Activated CD8-positive, alpha-beta memory T cell treated with anti-CD3 and anti-CD28 coated beads for 1 hour (primary cell): Measurements from ENCODE around the gene CFAP61.
"Not testable (repeated sequence)": the region's sequence is repeated elsewhere in the genome, so short reads cannot be mapped to it uniquely, and the experiment has no call there.

ENCODE experiments used
- DNase-seq, 2 donors: peaks; one replicate each; pipeline ENCODE4 v3.0.0-alpha.2; 2020; ENCODE audit warnings: low read depth in 1 of 2; ENCODE audit errors: extremely low read depth in 1 of 2

The CFAP61 gene

GRCh38 chr20:20089939-20090338 lies 37.6 kb downstream of the CFAP61 start:
- no peak for DNase-seq

DNA sequence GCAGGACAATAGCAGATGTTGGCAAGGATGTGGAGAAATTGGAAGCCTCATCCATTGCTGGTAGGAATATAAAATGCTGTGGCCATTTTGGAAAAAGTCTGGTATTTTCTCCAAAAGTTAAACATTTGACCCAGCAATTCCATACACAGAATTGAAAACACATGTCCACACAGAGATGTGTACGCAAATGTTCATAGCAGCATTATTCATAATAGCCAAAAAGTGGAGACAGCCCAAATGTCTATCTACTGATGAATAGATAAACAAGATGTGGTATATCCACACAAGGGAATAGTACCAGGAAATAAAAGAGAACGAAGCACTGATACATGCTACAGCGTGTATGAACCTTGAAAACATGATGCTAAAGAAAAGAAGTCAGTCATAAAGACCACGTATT lies 40.5 kb downstream of the CFAP61 start:
- no peak for DNase-seq

- DNase-seq = no peak
Observed at GRCh38 chr20:20094410-20094809, 42.1 kb downstream of the CFAP61 start.

DNA sequence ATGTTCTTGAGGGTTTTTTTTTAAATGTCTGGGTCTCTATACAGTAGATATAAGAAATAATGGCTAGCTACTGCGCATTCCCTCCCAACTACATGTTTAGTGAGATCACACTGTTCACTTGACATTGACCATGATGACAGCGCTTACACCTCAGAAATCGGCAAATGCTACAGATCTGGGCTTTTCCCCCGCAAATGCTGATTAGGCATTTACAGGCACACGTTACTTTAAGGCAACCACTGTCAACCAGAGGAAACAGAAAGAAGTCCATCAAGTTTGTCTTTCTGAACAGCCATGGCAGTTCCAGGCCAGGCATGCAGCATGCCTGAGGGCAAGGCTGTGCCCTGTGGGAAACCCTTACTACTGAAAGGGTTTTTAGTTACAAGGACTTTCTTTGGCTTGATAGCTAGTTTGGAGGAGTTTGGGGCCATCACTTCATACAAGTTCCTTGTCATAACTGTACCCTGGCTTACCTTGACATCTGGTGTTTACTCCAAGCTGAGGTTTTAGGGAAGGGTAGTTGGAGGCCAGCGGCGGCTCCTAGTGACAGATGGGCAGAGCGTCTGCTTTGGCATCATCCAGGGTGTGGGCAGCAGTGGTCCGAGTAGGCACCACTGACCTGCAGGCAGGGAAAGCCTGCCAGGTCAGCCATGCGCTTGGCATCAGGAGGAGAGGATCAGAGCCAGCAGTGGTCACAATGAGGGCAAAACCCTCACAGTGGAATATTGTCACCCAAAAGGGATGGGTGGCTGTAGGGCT lies 43.0 kb downstream of the CFAP61 start:
- no peak for DNase-seq

GRCh38 chr20:20096421-20096820 lies 44.1 kb downstream of the CFAP61 start:
- no peak for DNase-seq

DNA sequence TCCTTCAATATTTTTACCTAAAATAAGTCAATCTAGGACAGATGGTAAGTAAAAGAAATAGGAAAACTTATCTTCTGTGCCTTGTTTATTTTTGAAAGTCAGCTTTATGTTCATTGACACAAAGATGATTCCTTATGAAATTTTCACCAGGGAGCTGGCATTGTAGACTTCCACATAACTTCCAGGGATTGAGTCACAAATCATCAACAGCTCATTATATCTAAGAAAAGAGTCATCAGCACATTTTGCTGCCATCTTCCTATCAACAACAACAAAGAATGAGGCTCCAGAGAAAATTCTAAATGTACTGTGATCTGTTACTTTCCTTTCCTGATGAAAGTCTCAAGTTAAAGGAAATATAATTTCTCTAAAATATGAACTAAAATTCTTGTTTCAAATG lies 48.5 kb downstream of the CFAP61 start:
- DNase-seq = no peak

DNA sequence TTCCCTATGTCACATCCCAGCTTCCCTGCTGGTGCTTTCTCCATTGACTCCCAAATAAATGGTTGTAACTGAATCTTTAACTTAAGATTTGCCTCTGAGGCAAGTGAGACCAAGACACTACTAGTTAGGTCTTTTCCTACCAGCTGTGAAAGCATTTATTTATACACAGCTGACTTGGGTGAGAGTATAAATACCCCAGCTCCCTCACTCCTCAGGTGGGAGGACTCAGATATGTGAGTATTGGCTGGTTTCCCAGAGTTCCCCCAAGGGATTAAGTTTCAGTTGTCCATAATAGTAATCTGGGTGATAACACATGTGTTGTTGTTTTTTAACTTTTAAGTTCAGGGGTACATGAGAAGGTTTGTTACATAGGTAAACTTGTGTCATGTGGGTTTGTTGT lies 49.8 kb downstream of the CFAP61 start:
- no peak for DNase-seq

DNA sequence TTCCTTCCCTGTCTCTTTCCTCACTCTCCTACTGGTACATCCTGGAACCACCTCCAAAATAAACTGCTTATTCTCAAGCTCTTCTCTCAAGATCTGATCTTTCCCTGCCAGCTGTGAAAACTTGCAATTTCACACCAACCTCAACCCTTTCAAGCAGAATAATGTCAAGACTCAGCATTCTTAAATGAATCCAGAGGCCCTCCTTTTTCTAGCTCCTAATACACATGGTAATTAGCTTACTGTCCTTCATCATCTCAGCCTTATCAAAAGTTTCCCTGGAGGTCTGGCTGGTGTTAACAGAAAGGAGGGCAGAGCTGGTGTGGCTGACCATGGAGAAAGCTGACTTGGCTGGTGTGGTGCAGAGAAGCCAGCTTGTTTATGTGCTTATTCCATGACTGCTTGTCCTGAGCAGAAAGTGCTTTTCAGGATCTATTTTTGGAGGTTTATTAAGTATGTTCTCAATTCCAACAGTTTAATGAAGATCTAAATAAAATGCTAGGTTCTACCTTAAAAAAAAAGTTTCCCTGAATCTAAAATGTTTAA lies 50.5 kb downstream of the CFAP61 start:
- no peak for DNase-seq

DNA sequence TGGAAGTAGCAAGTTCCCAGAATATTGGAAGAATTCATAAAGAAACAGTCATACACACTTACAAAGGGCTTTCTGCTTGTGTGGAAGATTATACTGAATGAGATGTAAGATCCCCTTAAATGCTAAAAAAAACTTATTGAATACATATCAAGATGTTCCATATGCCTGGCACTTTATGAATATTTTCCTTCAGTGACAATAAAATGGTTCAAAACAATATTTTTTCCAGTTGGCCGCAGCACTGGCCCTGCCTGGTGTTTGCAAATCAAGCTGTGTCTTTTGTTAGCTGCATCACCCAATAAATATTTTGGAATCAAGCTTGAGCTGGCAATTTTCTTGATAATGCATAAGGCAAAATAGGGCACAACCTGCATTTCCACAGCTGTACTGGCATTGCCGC lies 51.2 kb downstream of the CFAP61 start:
- DNase-seq = no peak

- DNase-seq = not testable (repeated sequence)
Observed at GRCh38 chr20:20123187-20123586, 70.9 kb downstream of the CFAP61 start.

DNA sequence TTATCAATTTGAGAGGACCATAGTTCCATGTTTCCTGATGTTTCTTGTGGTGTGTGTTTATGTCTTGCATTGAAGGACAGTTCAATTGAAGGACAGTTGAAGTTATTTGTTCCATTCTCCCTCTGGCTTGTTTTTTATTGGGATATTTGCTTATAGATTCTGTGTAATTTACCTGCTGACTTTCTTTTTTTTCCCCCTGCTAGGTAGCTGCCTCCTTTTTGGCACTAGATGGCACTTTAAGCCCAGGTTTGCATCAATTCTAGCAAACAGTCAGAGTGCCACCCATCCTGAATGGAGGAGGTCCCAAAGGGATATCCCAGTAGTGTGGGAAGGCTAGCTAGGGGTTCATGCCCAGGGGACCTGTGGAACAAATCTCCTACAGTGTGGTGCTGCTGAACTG lies 78.1 kb downstream of the CFAP61 start:
- no peak for DNase-seq

- DNase-seq = no peak
Observed at GRCh38 chr20:20134941-20135575, 82.7 kb downstream of the CFAP61 start.

DNA sequence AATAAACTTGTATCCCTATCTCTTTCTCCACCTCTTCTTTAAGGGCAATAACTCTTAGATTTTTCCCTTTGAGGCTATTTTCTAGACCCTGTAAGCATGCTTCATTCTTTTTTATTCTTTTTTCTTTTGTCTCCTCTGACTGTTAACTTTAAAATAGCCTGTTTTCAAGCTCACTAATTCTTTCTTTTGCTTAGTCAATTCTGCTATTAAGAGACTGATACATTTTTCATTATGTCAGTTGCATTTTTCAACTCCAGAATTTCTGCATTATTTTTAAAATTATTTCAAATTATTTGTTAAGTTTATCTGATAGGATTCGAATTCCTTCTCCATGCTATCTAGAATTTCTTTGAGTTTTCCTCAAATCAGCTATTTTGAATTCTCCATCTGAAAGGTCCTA lies 84.0 kb downstream of the CFAP61 start:
- DNase-seq = no peak

DNA sequence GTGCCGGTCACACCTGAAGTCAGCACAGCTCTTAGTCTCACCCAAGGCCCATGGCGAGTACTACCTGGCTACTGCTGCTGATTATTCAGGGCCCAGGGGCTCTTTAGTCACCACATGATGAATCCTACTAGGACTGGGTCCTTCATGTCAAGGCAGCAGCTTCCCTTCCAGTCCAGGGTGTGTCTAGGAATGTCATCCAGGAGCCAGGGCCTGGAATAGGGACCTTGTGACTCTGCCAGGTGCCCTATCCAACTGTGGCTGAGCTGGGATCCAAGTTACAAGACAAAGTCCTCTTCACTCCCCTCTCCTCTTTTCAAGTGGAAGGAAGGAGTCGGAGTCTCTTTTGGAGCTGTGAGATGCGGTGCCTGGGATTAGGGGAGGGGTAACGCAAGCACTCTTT lies 85.5 kb downstream of the CFAP61 start:
- DNase-seq = no peak

DNA sequence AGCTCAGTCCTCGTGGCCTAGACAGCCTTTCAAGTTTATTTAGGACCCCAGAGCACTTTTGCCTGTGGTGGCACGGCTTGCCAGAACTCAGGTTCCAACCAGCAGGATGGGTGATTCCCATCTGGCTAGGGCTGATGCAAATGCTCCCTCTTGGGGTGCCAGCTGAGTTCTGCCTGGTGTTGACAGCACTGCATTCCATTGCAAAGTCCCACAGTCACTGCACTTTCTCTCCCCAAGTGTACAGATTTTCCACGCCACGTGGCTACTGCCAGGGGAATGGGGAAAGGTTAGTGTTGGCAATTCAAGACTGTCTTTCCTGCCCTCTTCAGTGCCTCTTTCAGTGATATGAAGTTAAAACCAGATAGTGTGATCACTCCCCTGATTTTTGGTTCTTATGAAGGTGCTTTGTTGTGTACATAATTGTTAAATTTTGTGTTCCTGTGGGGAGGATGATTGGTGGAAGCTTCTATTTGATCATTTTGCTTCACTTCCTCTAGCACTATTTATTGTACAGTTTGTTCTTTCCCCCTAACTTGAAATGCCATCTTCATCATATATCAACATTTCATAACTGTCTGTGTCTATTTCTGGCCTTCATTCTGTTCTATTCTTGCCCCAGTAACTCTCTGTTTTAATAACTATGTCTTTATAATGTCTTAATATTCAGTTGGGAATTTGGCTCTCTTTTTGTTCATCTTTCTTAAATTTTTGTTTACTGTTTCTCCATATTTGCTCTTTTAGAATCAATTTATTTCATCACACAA lies 86.2 kb downstream of the CFAP61 start:
- no peak for DNase-seq

GRCh38 chr20:20139403-20139802 lies 87.1 kb downstream of the CFAP61 start:
- DNase-seq = no peak

DNA sequence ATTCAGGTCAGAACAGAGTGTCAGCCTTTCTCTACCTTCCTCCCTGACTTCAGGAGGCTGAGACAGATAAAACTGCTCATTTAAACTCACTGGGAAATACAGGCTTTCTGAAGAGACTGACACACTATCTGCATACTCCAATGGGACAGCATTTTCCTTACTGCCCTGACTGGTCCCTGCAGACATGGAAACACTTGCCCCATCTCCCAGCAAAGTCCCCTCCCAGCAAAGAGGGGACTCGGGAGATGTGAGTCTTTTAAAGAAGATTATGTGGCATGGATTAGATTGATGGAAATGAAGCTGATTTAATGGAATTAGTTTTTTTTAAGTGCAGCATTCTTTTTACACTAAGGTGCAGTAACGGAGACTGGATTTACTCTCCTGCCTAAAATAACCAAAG lies 90.8 kb downstream of the CFAP61 start:
- no peak for DNase-seq

DNA sequence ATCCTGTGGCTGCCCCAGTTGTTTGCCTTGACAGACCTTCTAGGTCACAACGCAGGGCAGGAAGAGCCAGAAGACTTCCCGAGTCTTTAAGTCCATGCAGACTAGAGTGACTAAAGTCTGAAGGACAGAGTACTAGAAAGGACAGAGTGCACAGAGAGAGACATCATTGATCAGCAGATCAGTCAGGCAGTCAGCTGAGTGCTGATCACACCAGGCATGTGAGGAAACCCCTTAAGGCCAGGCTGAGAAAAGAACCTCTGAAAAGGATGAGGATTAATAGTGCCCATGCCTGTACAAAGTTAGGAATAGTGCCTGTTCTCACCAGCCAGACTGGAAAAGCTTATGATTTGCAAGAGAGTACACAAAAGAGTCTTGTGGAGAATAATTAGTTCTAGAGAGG lies 91.3 kb downstream of the CFAP61 start:
- DNase-seq = no peak

DNA sequence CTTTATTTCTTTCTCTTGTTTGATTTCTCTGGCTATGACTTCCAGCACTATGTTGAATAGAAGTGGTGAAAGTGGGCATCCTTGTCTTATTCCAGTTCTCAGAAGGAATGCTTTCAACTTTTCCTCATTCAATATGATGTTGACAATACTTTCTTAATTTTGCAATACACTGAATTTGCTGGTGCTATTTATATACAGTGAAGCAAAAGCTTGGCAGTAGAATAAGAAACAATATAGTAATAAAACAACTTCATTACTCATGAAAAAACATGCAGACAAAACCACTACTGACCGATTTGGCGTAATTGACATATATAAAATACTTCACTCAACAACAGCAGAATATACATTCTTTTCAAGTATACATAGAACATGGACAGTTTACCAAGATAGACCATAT lies 96.4 kb downstream of the CFAP61 start:
- no peak for DNase-seq

- no peak for DNase-seq
Observed at GRCh38 chr20:20150241-20150640, 97.9 kb downstream of the CFAP61 start.

GRCh38 chr20:20160520-20160919 lies 108.2 kb downstream of the CFAP61 start:
- DNase-seq = no peak

DNA sequence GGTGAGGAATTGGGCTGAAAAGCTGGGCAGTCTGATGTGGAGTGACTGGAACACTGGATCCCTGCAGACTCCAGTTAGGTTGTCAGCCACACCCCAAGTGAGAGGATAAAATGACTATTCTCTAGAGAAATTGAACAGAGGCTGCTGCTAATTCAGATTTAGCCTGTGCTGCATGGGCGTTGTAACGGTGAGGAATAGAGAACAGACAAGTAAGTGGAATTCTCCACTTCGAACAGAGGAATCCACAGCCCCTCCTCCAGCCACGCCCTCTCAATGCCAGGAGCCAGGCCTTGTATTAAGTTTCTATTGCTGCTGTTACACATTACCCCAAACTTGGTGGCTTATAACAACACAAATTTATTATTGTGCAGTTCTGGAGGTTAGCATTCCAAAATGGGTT lies 109.3 kb downstream of the CFAP61 start:
- DNase-seq = no peak
